NCI-H460 (cell line): ENCODE measurements around the gene TSPAN15. TPM values are rescaled to one million over a fixed set of nuclear protein-coding genes. Genes with fewer than 3 reads are reported as not detected.

ENCODE experiments used
- DNase-seq: peaks from one replicate; pipeline ENCODE4 v3.0.0-alpha.2; 2016; ENCODE audit warnings: low read depth; ENCODE audit errors: extremely low read depth
- total RNA-seq: library from RNA; depleted of rRNA; stranded (reverse); fragments of >200 nt; shearing (Covaris generic); gene quantifications from 2 replicates; pipeline ENCODE4 v1.2.3, GENCODE V29; 2014

The TSPAN15 gene
- total RNA-seq, 1 experiment from 2014 or later = 11.5 TPM

GRCh38 chr10:69464401-69464800, 13.1 kb downstream of the TSPAN15 start:
- no peak for DNase-seq

GRCh38 chr10:69464801-69465401, 13.6 kb downstream of the TSPAN15 start:
- DNase-seq = no peak

- no peak for DNase-seq
Measured at GRCh38 chr10:69465457-69466157, 14.3 kb downstream of the TSPAN15 start.

- no peak for DNase-seq
Measured at GRCh38 chr10:69466158-69466490, 14.9 kb downstream of the TSPAN15 start.

GRCh38 chr10:69466689-69467088, 15.4 kb downstream of the TSPAN15 start:
- no peak for DNase-seq

- DNase-seq = no peak
Measured at GRCh38 chr10:69467928-69468750, 16.9 kb downstream of the TSPAN15 start.

GRCh38 chr10:69468751-69469089, 17.5 kb downstream of the TSPAN15 start:
- no peak for DNase-seq

- no peak for DNase-seq
Measured at GRCh38 chr10:69469976-69470375, 18.7 kb downstream of the TSPAN15 start.

GRCh38 chr10:69470463-69471384, 19.5 kb downstream of the TSPAN15 start:
- DNase-seq = no peak

GRCh38 chr10:69472142-69472541, 20.9 kb downstream of the TSPAN15 start:
- no peak for DNase-seq

GRCh38 chr10:69472544-69472943, 21.3 kb downstream of the TSPAN15 start:
- DNase-seq = no peak

- no peak for DNase-seq
Measured at GRCh38 chr10:69473304-69473990, 22.2 kb downstream of the TSPAN15 start.

GRCh38 chr10:69474742-69475432, 23.6 kb downstream of the TSPAN15 start:
- no peak for DNase-seq

GRCh38 chr10:69475433-69475830, 24.2 kb downstream of the TSPAN15 start:
- DNase-seq = no peak

GRCh38 chr10:69477968-69478597, 26.8 kb downstream of the TSPAN15 start:
- no peak for DNase-seq

GRCh38 chr10:69479240-69480067, 28.2 kb downstream of the TSPAN15 start:
- DNase-seq = no peak

- DNase-seq = no peak
Measured at GRCh38 chr10:69480068-69480412, 28.8 kb downstream of the TSPAN15 start.

GRCh38 chr10:69481305-69481704, 30.0 kb downstream of the TSPAN15 start:
- DNase-seq = no peak
